ENCODE measurements around the gene DLL4.

DNA sequence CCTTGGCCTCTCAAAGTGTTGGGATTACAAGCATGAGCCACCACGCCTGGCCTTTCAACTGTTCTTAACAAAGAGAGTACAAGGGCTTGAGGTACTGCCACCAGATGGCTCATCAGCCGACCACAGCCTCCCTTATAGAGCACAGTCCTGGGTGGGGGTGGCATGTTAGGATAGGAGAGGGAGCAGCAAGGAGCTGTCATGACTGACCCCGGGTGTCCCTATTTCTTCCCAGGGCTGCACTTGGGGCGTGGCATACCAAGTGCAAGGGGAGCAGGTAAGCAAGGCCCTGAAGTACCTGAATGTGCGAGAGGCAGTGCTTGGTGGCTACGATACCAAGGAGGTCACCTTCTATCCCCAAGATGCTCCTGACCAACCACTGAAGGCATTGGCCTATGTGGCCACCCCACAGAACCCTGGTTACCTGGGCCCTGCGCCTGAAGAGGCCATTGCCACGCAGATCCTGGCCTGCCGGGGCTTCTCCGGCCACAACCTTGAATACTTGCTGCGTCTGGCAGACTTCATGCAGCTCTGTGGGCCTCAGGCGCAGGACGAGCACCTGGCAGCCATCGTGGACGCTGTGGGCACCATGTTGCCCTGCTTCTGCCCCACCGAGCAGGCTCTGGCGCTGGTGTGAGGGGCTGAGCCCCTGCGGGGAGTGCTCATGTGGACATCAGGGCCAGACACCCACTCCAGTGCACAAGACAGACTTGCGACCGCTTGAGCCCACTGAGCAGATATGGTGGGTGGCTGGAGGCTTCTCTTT, 26.2 kb downstream of the DLL4 start:
- TF ChIP-seq TAF1 (IDR thresholded peaks at IDR 0.05; ENCODE audit: low read depth) = no peak
- TF ChIP-seq, protein P1, sequence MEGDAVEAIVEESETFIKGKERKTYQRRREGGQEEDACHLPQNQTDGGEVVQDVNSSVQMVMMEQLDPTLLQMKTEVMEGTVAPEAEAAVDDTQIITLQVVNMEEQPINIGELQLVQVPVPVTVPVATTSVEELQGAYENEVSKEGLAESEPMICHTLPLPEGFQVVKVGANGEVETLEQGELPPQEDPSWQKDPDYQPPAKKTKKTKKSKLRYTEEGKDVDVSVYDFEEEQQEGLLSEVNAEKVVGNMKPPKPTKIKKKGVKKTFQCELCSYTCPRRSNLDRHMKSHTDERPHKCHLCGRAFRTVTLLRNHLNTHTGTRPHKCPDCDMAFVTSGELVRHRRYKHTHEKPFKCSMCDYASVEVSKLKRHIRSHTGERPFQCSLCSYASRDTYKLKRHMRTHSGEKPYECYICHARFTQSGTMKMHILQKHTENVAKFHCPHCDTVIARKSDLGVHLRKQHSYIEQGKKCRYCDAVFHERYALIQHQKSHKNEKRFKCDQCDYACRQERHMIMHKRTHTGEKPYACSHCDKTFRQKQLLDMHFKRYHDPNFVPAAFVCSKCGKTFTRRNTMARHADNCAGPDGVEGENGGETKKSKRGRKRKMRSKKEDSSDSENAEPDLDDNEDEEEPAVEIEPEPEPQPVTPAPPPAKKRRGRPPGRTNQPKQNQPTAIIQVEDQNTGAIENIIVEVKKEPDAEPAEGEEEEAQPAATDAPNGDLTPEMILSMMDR (IDR thresholded peaks at IDR 0.05; ENCODE audit: poor library complexity, severe bottlenecking) = no peak
- no peak for TF ChIP-seq EZH2 (IDR thresholded peaks at IDR 0.05; ENCODE audit: borderline replicate concordance, insufficient read depth, low read length, poor library complexity, severe bottlenecking)
- TF ChIP-seq POLR2AphosphoS5 (IDR thresholded peaks at IDR 0.05) = no peak
- TF ChIP-seq REST (IDR thresholded peaks at IDR 0.05; ENCODE audit: borderline replicate concordance) = no peak
- TF ChIP-seq EP300 (conservative IDR thresholded peaks at IDR 0.05; ENCODE audit: poor library complexity, severe bottlenecking) = no peak
- no peak for TF ChIP-seq SMC3 (conservative IDR thresholded peaks at IDR 0.05; ENCODE audit: poor library complexity)
- no peak for TF ChIP-seq RAD21 (conservative IDR thresholded peaks at IDR 0.05)

Measured in neural cell (in vitro differentiated cells).